PC-9 (cell line): ENCODE measurements around the gene CPVL. TPM values are rescaled to one million over a fixed set of nuclear protein-coding genes. Genes with fewer than 3 reads are reported as not detected.
A peak's percentile ranks its signal among the peaks of the same experiment; 100 is the strongest.

Source experiments
- BruUV-seq: library from RNA; stranded (reverse); fragments of 400-500 nt; replicated peaks from 2 replicates; lab custom pipeline; 2021; lab: Mats Ljungman, UMichigan
- CTCF ChIA-PET: fragments of 300-600 bp; sonication (Branson Sonifier 250); formaldehyde crosslinking; loops from one replicate; lab custom pipeline; 2022; ENCODE audit warnings: antibody characterized with exemption; lab: Charles Lee
- POLR2A ChIA-PET: fragments of 300-600 bp; sonication (Branson Sonifier 250); formaldehyde crosslinking; loops from one replicate; lab custom pipeline; 2022; ENCODE audit warnings: antibody characterized with exemption; ENCODE audit not compliant: unreplicated experiment; lab: Charles Lee
- DNase-seq, 2 experiments: peaks; one replicate each; pipeline versions ENCODE4 v3.0.0 to v3.0.0-alpha.2; 2015 to 2022; ENCODE audit warnings: mixed read lengths in 1 of 2
- H2AFZ ChIP-seq: fragments of 200-600 bp; sonication (generic); 2 replicates; pipeline ENCODE4 v1.8.1; 2017; ENCODE audit warnings: antibody characterized with exemption
- H3F3A ChIP-seq: fragments of 200-600 bp; sonication (generic); 2 replicates; pipeline ENCODE4 v1.8.1; 2017; ENCODE audit warnings: antibody characterized with exemption, mild to moderate bottlenecking, low read depth; ENCODE audit not compliant: insufficient read depth
- H3K27ac ChIP-seq: fragments of 200-600 bp; sonication (generic); 2 replicates; pipeline ENCODE4 v1.6.1; 2016; ENCODE audit warnings: mixed run types
- H3K27me3 ChIP-seq: fragments of 200-600 bp; sonication (generic); 2 replicates; pipeline ENCODE4 v1.6.1; 2016; ENCODE audit warnings: low read depth, mixed run types; ENCODE audit not compliant: insufficient read depth
- H3K36me3 ChIP-seq: fragments of 200-600 bp; sonication (generic); 2 replicates; pipeline ENCODE4 v1.6.1; 2016; ENCODE audit warnings: low read depth, mixed run types
- H3K4me1 ChIP-seq: fragments of 200-600 bp; sonication (generic); replicated peaks from 2 replicates; pipeline ENCODE4 v1.6.1; 2016; ENCODE audit warnings: mixed run types; ENCODE audit not compliant: insufficient read depth
- H3K4me2 ChIP-seq: fragments of 200-600 bp; sonication (generic); 2 replicates; pipeline ENCODE4 v1.6.1; 2017; ENCODE audit warnings: mixed run types
- H3K4me3 ChIP-seq: fragments of 200-600 bp; sonication (generic); 2 replicates; pipeline ENCODE4 v1.6.1; 2016; ENCODE audit warnings: mixed run types
- H3K79me2 ChIP-seq: fragments of 200-600 bp; sonication (generic); 2 replicates; pipeline ENCODE4 v1.6.1; 2017; ENCODE audit warnings: low read depth, mixed run types
- H3K9me2 ChIP-seq: fragments of 200-600 bp; sonication (generic); 2 replicates; pipeline ENCODE4 v1.8.1; 2017; ENCODE audit warnings: mild to moderate bottlenecking; ENCODE audit not compliant: insufficient read depth
- H3K9me3 ChIP-seq: fragments of 200-600 bp; sonication (generic); 2 replicates; pipeline ENCODE4 v1.8.1; 2016; ENCODE audit warnings: low read depth; ENCODE audit not compliant: insufficient read depth
- H4K20me1 ChIP-seq: fragments of 200-600 bp; sonication (generic); 2 replicates; pipeline ENCODE4 v1.8.1; 2017; ENCODE audit not compliant: insufficient read depth
- CTCF ChIP-seq: fragments of 200-600 bp; sonication (generic); conservative IDR thresholded peaks from 2 replicates; pipeline ENCODE4 v1.6.1; 2017; ENCODE audit warnings: mixed run types, antibody characterized with exemption, mild to moderate bottlenecking, moderate library complexity
- EZH2 ChIP-seq: fragments of 200-600 bp; sonication (generic); IDR thresholded peaks from 2 replicates; pipeline ENCODE4 v1.8.0; 2017; ENCODE audit warnings: antibody characterized with exemption, low read depth
- intact Hi-C: fragments of 100-400 bp; cut with micrococcal nuclease; formaldehyde crosslinking; loops from one replicate; pipeline ENCODE4 v1.10.0; 2022; ENCODE audit not compliant: unreplicated experiment
- total RNA-seq: library from RNA; stranded (reverse); gene quantifications from 2 replicates; pipeline ENCODE4 v1.2.3, GENCODE V29; 2021

CPVL gene
- total RNA-seq, 1 experiment from 2014 or later = not detected

DNA sequence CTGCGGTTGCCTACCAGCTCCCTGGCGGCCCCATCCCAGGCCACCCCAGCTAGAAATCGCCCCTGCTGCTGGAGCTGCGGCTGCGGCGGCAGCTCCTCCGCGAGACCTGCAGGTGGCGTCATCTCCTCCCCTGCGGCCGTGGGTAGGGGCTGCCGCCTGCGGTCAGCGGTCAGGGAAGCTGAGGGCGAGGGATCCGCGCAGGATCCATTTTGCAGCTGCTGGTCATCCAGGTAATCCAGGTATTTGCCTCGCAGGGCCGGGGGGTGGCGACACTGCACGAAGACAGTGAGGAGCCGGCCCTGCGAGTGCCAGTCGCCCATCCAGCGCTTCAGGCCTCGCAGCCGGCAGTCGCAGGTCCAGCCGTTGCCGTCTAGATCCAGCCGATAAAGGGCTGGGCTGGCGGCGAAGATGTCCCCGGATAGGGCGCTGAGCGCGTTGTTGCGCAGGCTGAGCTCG is 189.7 kb downstream of the CPVL start:
- no peak for DNase-seq
- no peaks in the 10 kb centered on the region for H3K9me2 ChIP-seq
- ChIA-PET CTCF (no interaction called here), POLR2A (no interaction called here)
- peak overlapping the region; percentile 52; the same call in 1 of the 2 replicates for H3K4me2 ChIP-seq
- no peaks in the 10 kb centered on the region for H4K20me1 ChIP-seq
- intact Hi-C loops = no loop called here
- no peak for TF ChIP-seq CTCF
- TF ChIP-seq EZH2 = no peak
- H2AFZ ChIP-seq = 0 out of 2 replicates have a peak overlapping the region, but pooled peaks have one; percentile 2
- H3K79me2 ChIP-seq = no peaks in the 10 kb centered on the region
- H3K4me3 ChIP-seq = peak overlapping the region; percentile 43; the same call in 1 of the 2 replicates
- peaks cover 5% of the 10 kb centered on the region; the same call in 1 of the 2 replicates for H3K9me3 ChIP-seq
- no TSS peak for BruUV-seq
- no peaks in the 10 kb centered on the region for H3K27me3 ChIP-seq
- H3F3A ChIP-seq = no peaks in the 10 kb centered on the region
- no peak overlapping the region for H3K27ac ChIP-seq
- no peaks in the 10 kb centered on the region for H3K36me3 ChIP-seq
- peaks cover 14% of the 10 kb centered on the region for H3K4me1 ChIP-seq

DNA sequence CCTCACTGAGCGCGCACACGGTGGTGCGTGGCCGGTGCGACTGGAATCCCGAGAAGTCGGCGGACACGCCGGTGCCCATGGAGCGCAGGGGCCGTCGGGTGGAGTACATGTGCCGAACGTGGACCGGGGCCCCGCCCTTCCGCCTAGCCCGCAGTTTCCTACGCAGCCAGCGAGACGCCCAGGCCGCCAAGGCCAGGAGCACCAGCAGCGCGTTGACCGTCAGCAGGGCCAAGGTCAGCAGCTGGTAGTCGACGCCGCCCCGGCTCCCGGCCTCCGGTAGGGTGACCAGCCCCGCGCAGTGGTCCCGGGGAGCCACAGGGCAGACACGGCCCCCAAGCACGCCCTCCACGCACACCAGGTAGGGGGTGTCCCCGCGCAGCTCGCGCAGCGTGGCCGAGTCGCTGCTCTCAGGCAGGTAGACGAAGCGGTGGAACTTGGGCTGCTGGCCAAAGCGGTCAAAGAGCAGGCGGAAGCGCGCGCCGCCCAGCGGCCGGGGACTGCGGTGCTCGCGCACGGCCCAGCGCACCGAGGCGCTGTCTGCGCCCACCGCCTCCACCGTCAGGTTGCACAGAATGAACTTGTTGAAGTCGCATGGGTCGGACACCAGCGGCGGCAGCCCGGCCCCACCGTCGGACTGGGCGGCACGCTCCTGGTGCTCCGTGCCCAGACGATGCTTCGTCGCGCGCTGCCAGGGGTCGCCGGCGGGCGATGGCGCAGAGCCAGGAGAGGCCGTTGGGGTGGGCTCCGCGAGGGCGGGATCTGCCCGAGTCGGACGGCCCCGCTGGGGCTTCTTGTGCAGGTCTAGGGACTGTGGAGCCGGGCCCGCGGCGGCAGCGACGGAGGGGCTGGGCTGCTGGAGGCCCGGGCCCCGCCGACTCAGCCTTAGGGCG is 190.4 kb downstream of the CPVL start:
- Histone ChIP-seq H3K36me3 (no peaks in the 10 kb centered on the region), H3K4me2 (peak overlapping the region; percentile 52; the same call in 1 of the 2 replicates), H3K4me3 (peak overlapping the region; percentile 43; the same call in 1 of the 2 replicates), H4K20me1 (no peaks in the 10 kb centered on the region), H3K9me2 (no peaks in the 10 kb centered on the region), H2AFZ (0 out of 2 replicates have a peak overlapping the region, but pooled peaks have one; percentile 2), H3K4me1 (peaks cover 13% of the 10 kb centered on the region), H3K79me2 (no peaks in the 10 kb centered on the region), H3K27ac (no peak overlapping the region), H3K9me3 (peaks cover 5% of the 10 kb centered on the region; the same call in 1 of the 2 replicates), H3F3A (no peaks in the 10 kb centered on the region), H3K27me3 (0 out of 2 replicates have a peak, but pooled peaks cover 3% of the 10 kb centered on the region)
- no peak for DNase-seq
- intact Hi-C loops = no loop called here
- no TSS peak for BruUV-seq
- TF ChIP-seq EZH2 (no peak), CTCF (peak; percentile 50)
- ChIA-PET POLR2A (no interaction called here), CTCF (no interaction called here)

GRCh38 chr7:28955356-28955717 is 191.0 kb downstream of the CPVL start:
- H3F3A ChIP-seq = no peaks in the 10 kb centered on the region
- no peaks in the 10 kb centered on the region for H3K36me3 ChIP-seq
- H4K20me1 ChIP-seq = no peaks in the 10 kb centered on the region
- no peak overlapping the region for H3K27ac ChIP-seq
- H3K4me2 ChIP-seq = no peak overlapping the region
- no peaks in the 10 kb centered on the region for H3K9me2 ChIP-seq
- peaks cover 5% of the 10 kb centered on the region; the same call in 1 of the 2 replicates for H3K9me3 ChIP-seq
- peaks cover 7% of the 10 kb centered on the region for H3K4me1 ChIP-seq
- ChIA-PET CTCF (no interaction called here), POLR2A (no interaction called here)
- no peak for TF ChIP-seq CTCF
- TF ChIP-seq EZH2 = no peak
- H3K4me3 ChIP-seq = no peak overlapping the region
- intact Hi-C loops = no loop called here
- no TSS peak for BruUV-seq
- 0 out of 2 replicates have a peak, but pooled peaks cover 6% of the 10 kb centered on the region for H3K27me3 ChIP-seq
- DNase-seq = no peak
- H3K79me2 ChIP-seq = no peaks in the 10 kb centered on the region
- no peak overlapping the region for H2AFZ ChIP-seq
